ENCODE results near the gene ZSWIM6. TPM values are rescaled to one million over a fixed set of nuclear protein-coding genes. Genes with fewer than 3 reads are reported as not detected.
A peak's percentile ranks its signal among the peaks of the same experiment; 100 is the strongest.

The ZSWIM6 gene
- total RNA-seq, 1 experiment from 2014 or later: 12.9 TPM

- Histone ChIP-seq H3K9me2 (ENCODE audit: insufficient read depth) (no peaks in the 10 kb centered on the region; the same call in 1 of the 2 replicates), H3K4me1 (replicated peaks; ENCODE audit: insufficient read depth) (peaks cover 9% of the 10 kb centered on the region), H4K20me1 (ENCODE audit: insufficient read depth) (no peaks in the 10 kb centered on the region), H3K9me3 (ENCODE audit: insufficient read depth, low read depth) (no peaks in the 10 kb centered on the region), H3K36me3 (ENCODE audit: low read depth) (peaks cover 20% of the 10 kb centered on the region), H3K27me3 (ENCODE audit: insufficient read depth, low read depth) (no peaks in the 10 kb centered on the region), H3K4me2 (no peak overlapping the region), H3K4me3 (no peak overlapping the region), H3K79me2 (ENCODE audit: low read depth) (no peaks in the 10 kb centered on the region), H3F3A (ENCODE audit: insufficient read depth, low read depth) (no peaks in the 10 kb centered on the region), H3K27ac (no peak overlapping the region), H2AFZ (no peak overlapping the region)
- no TSS peak for BruUV-seq (replicated peaks)
- no peak for TF ChIP-seq CTCF (conservative IDR thresholded peaks at IDR 0.05)
- no peak for TF ChIP-seq EZH2 (IDR thresholded peaks at IDR 0.05; ENCODE audit: low read depth)
- no peak for DNase-seq
- ChIA-PET POLR2A (ENCODE audit: unreplicated experiment) (interaction anchor here (0.5 kb wide), 1 partner anchor 107 kb away, joined by 3 read pairs; no protein-coding TSS in a partner anchor), CTCF (no interaction called here)
- intact Hi-C loops (cut with micrococcal nuclease; ENCODE audit: unreplicated experiment): loop anchor here (5.0 kb wide), 1 partner anchor 130 kb away; no protein-coding TSS in a partner anchor
Observed at GRCh38 chr5:61536922-61537321, 204.9 kb downstream of the ZSWIM6 start.

- POLR2A ChIA-PET (ENCODE audit: unreplicated experiment): no interaction called here
- no peak overlapping the region for H3K4me3 ChIP-seq
- peaks cover 22% of the 10 kb centered on the region for H3K36me3 ChIP-seq (ENCODE audit: low read depth)
- CTCF ChIA-PET: interaction anchor here (0.6 kb wide), 1 partner anchor 71 kb away, joined by 5 read pairs; no protein-coding TSS in a partner anchor
- H3K4me2 ChIP-seq: no peak overlapping the region
- H3K79me2 ChIP-seq (ENCODE audit: low read depth): no peaks in the 10 kb centered on the region
- no peaks in the 10 kb centered on the region for H3K27me3 ChIP-seq (ENCODE audit: insufficient read depth, low read depth)
- no peak overlapping the region for H2AFZ ChIP-seq
- BruUV-seq (replicated peaks): no TSS peak
- no peaks in the 10 kb centered on the region for H4K20me1 ChIP-seq (ENCODE audit: insufficient read depth)
- peaks cover 9% of the 10 kb centered on the region for H3K4me1 ChIP-seq (replicated peaks; ENCODE audit: insufficient read depth)
- TF ChIP-seq EZH2 (IDR thresholded peaks at IDR 0.05; ENCODE audit: low read depth): no peak
- TF ChIP-seq CTCF (conservative IDR thresholded peaks at IDR 0.05): no peak
- peak in 1 of 2 experiments; percentile 66 for DNase-seq
- no peaks in the 10 kb centered on the region for H3F3A ChIP-seq (ENCODE audit: insufficient read depth, low read depth)
- H3K9me3 ChIP-seq (ENCODE audit: insufficient read depth, low read depth): no peaks in the 10 kb centered on the region
- H3K9me2 ChIP-seq (ENCODE audit: insufficient read depth): no peaks in the 10 kb centered on the region; the same call in 1 of the 2 replicates
- intact Hi-C loops (cut with micrococcal nuclease; ENCODE audit: unreplicated experiment): loop anchor here (5.0 kb wide), 1 partner anchor 132 kb away; no protein-coding TSS in a partner anchor
- 0 out of 2 replicates have a peak overlapping the region, but pooled peaks have one; percentile 6 for H3K27ac ChIP-seq
Observed at GRCh38 chr5:61538722-61539501, 206.9 kb downstream of the ZSWIM6 start.

- no peaks in the 10 kb centered on the region for H3K9me3 ChIP-seq (ENCODE audit: insufficient read depth, low read depth)
- no peak overlapping the region for H2AFZ ChIP-seq
- H4K20me1 ChIP-seq (ENCODE audit: insufficient read depth): no peaks in the 10 kb centered on the region
- no peaks in the 10 kb centered on the region for H3K36me3 ChIP-seq (ENCODE audit: low read depth)
- TF ChIP-seq EZH2 (IDR thresholded peaks at IDR 0.05; ENCODE audit: low read depth): no peak
- H3K4me1 ChIP-seq (replicated peaks; ENCODE audit: insufficient read depth): no peaks in the 10 kb centered on the region
- H3K4me3 ChIP-seq: no peak overlapping the region
- intact Hi-C loops (cut with micrococcal nuclease; ENCODE audit: unreplicated experiment): no loop called here
- ChIA-PET CTCF (no interaction called here), POLR2A (ENCODE audit: unreplicated experiment) (no interaction called here)
- H3K4me2 ChIP-seq: no peak overlapping the region
- H3K79me2 ChIP-seq (ENCODE audit: low read depth): no peaks in the 10 kb centered on the region
- DNase-seq: no peak
- no TSS peak for BruUV-seq (replicated peaks)
- no peaks in the 10 kb centered on the region for H3K27me3 ChIP-seq (ENCODE audit: insufficient read depth, low read depth)
- H3F3A ChIP-seq (ENCODE audit: insufficient read depth, low read depth): no peaks in the 10 kb centered on the region
- H3K27ac ChIP-seq: no peak overlapping the region
- no peaks in the 10 kb centered on the region for H3K9me2 ChIP-seq (ENCODE audit: insufficient read depth)
Observed at GRCh38 chr5:61549530-61549929, 217.5 kb downstream of the ZSWIM6 start.
